Measurements from ENCODE around the gene TSG101. TPM values are rescaled to one million over a fixed set of nuclear protein-coding genes. Genes with fewer than 3 reads are reported as not detected.

Gene TSG101
- total RNA-seq, 1 experiment from 2014 or later, result 46.9 TPM

- no peak for TF ChIP-seq EZH2phosphoT487 (IDR thresholded peaks at IDR 0.05; ENCODE audit: borderline replicate concordance, low read length)
- H2AFZ ChIP-seq (ENCODE audit: low read length), result no peak overlapping the region
- H3K9ac ChIP-seq (ENCODE audit: low read length), result no peak overlapping the region
- no peaks in the 10 kb centered on the region for H3K9me3 ChIP-seq (ENCODE audit: low read length)
- H3K27me3 ChIP-seq (ENCODE audit: low read length), result no peaks in the 10 kb centered on the region
- ChIA-PET POLR2A (ENCODE audit: unreplicated experiment) (interaction anchor here (0.7 kb wide), 1 partner anchor 25 kb away, joined by 10 read pairs; no protein-coding TSS in a partner anchor), CTCF (no interaction called here)
- intact Hi-C loops (cut with micrococcal nuclease), result no loop called here
- H3F3A ChIP-seq (ENCODE audit: low read length, unreplicated experiment), result no peaks in the 10 kb centered on the region
- DNase-seq (no peak), ATAC-seq (no peak)
- no peaks in the 10 kb centered on the region for H3K9me2 ChIP-seq (replicated peaks; ENCODE audit: low read length)
- BruUV-seq (replicated peaks), result no TSS peak
- H3K27ac ChIP-seq (ENCODE audit: low read length), result no peak overlapping the region
- no peak overlapping the region for H3K4me3 ChIP-seq (ENCODE audit: low read length)
- no peaks in the 10 kb centered on the region for H4K20me1 ChIP-seq (ENCODE audit: low read length)
- H3K79me2 ChIP-seq (ENCODE audit: low read length), result no peaks in the 10 kb centered on the region
- H3K4me1 ChIP-seq (ENCODE audit: insufficient read depth, low read length), result no peaks in the 10 kb centered on the region
- no peak overlapping the region for H3K4me2 ChIP-seq (ENCODE audit: low read length)
- H3K36me3 ChIP-seq (ENCODE audit: low read depth, low read length), result peaks cover 35% of the 10 kb centered on the region
Measured at GRCh38 chr11:18479063-18479462, 47.7 kb downstream of the TSG101 start.

- Histone ChIP-seq H2AFZ (ENCODE audit: low read length) (no peak overlapping the region), H3K4me2 (ENCODE audit: low read length) (no peak overlapping the region), H3F3A (ENCODE audit: low read length, unreplicated experiment) (no peaks in the 10 kb centered on the region), H3K36me3 (ENCODE audit: low read depth, low read length) (no peaks in the 10 kb centered on the region; the same call in 1 of the 2 replicates), H3K9me2 (replicated peaks; ENCODE audit: low read length) (no peaks in the 10 kb centered on the region), H3K9ac (ENCODE audit: low read length) (no peak overlapping the region), H3K9me3 (ENCODE audit: low read length) (no peaks in the 10 kb centered on the region), H3K79me2 (ENCODE audit: low read length) (no peaks in the 10 kb centered on the region), H4K20me1 (ENCODE audit: low read length) (no peaks in the 10 kb centered on the region), H3K4me3 (ENCODE audit: low read length) (no peak overlapping the region), H3K27ac (ENCODE audit: low read length) (no peak overlapping the region), H3K4me1 (ENCODE audit: insufficient read depth, low read length) (no peaks in the 10 kb centered on the region), H3K27me3 (ENCODE audit: low read length) (no peaks in the 10 kb centered on the region)
- TF ChIP-seq CTCF (conservative IDR thresholded peaks at IDR 0.05; ENCODE audit: low read depth, low read length) (no peak), EZH2phosphoT487 (IDR thresholded peaks at IDR 0.05; ENCODE audit: borderline replicate concordance, low read length) (no peak), EZH2 (IDR thresholded peaks at IDR 0.05; ENCODE audit: low read length, unreplicated experiment) (no peak)
- intact Hi-C loops (cut with micrococcal nuclease), result no loop called here
- ATAC-seq, result no peak
- no peak for DNase-seq
- POLR2A ChIA-PET (ENCODE audit: unreplicated experiment), result interaction anchor here (0.5 kb wide), 1 partner anchor 100 kb away, joined by 12 read pairs; no protein-coding TSS in a partner anchor
- CTCF ChIA-PET, result no interaction called here
- BruUV-seq (replicated peaks), result no TSS peak
Measured at GRCh38 chr11:18472587-18472986, 54.2 kb downstream of the TSG101 start.

GRCh38 chr11:18471995-18472394, 54.7 kb downstream of the TSG101 start:
- Histone ChIP-seq H3K79me2 (ENCODE audit: low read length) (no peaks in the 10 kb centered on the region), H3K4me2 (ENCODE audit: low read length) (no peak overlapping the region), H3F3A (ENCODE audit: low read length, unreplicated experiment) (no peaks in the 10 kb centered on the region), H3K9me2 (replicated peaks; ENCODE audit: low read length) (no peaks in the 10 kb centered on the region), H3K27me3 (ENCODE audit: low read length) (no peaks in the 10 kb centered on the region), H3K4me3 (ENCODE audit: low read length) (no peak overlapping the region), H3K27ac (ENCODE audit: low read length) (no peak overlapping the region), H3K36me3 (ENCODE audit: low read depth, low read length) (no peaks in the 10 kb centered on the region; the same call in 1 of the 2 replicates), H3K4me1 (ENCODE audit: insufficient read depth, low read length) (no peaks in the 10 kb centered on the region), H4K20me1 (ENCODE audit: low read length) (no peaks in the 10 kb centered on the region), H3K9ac (ENCODE audit: low read length) (no peak overlapping the region), H2AFZ (ENCODE audit: low read length) (no peak overlapping the region), H3K9me3 (ENCODE audit: low read length) (no peaks in the 10 kb centered on the region)
- intact Hi-C loops (cut with micrococcal nuclease), result no loop called here
- ChIA-PET POLR2A (ENCODE audit: unreplicated experiment) (no interaction called here), CTCF (no interaction called here)
- TF ChIP-seq CTCF (conservative IDR thresholded peaks at IDR 0.05; ENCODE audit: low read depth, low read length) (no peak), EZH2phosphoT487 (IDR thresholded peaks at IDR 0.05; ENCODE audit: borderline replicate concordance, low read length) (no peak), EZH2 (IDR thresholded peaks at IDR 0.05; ENCODE audit: low read length, unreplicated experiment) (no peak)
- no peak for ATAC-seq
- DNase-seq, result no peak
- BruUV-seq (replicated peaks), result no TSS peak

All from PC-3 (cell line).